Stimulated activated CD4-positive, alpha-beta T cell treated with anti-CD3 and anti-CD28 coated beads, TNF-alpha, amount 100 ng/mL, for 48 hours (primary cell): ENCODE results near the gene STYXL1.
"Not testable (repeated sequence)": the region's sequence is repeated elsewhere in the genome, so short reads cannot be mapped to it uniquely, and the experiment has no call there.

Experiments
- DNase-seq, 3 donors: peaks; one replicate each; pipeline ENCODE4 v3.0.0-alpha.2; 2020; ENCODE audit warnings: low read depth in 3 of 3

The STYXL1 gene

DNA sequence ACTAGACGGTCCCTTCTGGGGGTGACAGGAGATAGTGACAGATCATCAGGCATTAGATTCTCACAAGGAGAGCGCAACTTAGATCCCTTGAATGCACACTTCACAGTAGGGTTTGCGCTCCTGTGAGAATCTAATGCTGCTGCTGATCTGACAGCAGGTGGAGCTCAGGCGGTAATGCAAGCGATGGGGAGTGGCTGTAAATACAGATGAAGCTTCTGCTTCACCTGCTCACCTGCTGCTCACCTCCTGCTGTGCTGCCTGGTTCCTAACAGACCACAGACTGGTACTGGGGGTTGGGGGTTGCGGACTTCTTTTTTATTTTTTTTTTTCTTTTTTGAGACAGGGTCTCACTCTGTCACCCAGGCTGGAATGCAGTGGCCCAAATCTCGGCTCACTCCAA lies 18.1 kb downstream of the STYXL1 start:
- DNase-seq = not testable (repeated sequence)

DNA sequence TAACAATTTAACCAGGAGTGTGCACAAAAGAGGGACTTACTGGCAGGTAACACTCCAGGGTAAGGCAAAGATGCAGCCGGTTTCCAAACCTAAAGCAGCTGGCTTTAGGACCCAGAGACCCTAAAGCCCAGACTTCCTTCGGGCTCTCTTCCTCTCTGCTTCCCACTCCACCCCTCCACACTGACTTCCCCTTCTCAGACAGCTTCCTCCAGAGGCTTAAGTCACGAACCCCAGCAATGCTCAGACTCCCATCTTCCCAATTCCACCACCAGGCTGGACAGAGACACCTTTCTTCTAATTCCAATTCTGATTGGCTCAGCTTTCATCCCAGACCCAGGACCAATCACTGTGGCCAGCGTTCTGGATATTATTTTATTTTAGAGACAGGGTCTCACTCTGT lies 24.8 kb downstream of the STYXL1 start:
- DNase-seq = no peak

DNA sequence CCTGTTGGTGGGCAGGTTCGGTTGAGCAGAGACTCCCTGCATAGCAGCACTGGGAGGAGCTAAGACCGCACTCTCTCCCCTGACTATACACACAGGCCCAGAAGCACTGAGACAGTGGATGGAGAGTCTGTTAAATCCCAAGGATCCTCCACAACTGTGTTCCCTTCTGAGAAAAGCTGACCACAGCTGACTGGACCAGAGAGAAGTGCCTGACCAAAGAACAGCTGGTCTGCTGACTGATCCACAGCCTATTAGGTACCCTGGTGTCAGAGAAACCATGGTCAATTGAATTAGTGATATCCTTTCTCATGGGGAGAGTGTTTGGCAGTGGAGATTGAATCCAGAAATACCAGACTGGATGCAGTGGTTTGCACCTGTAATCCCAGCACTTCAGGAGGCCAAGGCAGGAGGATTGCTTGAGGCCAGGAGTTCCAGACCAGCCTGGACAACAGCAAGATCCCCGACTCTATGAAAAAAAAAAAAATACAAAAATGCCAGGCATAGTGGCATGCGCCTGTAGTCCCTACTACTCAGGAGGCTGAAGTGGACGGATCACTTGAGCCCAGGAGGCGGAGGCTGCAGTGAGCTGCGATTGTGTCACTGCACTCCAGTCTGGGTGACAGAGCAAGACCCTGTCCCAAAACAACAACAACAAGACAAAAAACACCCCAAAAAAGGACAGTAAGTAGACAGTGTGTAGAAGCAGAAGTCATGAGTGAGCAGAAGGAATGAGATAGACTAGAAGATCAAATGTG lies 25.6 kb downstream of the STYXL1 start:
- DNase-seq = no peak

DNA sequence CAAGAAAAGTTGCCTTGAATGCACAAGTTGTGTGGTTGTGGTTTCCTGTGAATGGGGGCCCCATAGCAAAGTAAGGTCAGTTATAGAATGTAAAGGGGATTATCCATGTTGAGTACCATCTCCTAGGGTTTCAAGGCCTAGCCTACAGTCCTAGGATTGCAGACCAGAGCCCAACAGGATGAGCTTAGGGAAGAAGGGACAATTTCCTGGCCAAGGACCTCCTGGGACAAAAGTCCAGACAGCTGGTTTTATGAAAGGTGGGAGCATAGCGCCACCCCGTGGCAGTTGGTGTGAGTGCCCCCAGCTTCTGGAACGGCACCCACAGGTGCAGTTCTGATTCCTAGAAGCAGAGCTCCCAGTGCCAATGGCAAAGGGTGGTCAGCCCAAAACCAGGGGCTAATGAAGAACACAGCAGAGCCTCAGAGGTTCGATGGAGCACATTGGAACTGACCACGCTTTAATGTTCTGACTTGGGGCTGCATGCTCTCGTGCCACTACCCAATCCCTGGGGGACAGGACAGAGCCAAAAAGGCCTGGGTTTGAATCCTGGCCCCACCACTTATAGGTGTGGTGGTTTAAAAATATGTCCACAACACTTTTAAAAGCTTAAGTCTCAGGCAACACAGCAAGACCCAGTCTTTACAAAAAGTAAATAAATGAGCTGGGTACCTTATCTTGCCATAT lies 27.6 kb downstream of the STYXL1 start:
- peak; percentile 40 to 67 (median 52) for DNase-seq

DNA sequence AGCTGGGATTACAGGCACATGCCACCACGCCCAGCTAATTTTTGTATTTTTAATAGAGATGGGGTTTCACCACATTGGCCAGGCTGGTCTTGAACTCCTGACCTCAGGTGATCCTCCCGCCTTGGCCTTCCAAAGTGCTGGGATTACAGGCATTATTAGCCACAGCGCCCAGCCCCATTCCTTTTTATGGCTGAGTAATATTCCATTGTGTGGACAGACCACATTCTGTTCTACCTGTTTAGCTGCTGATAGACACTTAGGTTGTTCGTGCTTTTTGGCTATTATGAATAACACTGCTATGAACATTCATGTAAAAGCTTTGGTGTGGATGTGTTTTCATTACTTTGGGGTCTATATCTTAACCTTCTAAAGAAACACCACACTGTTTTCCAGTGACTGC lies 29.3 kb downstream of the STYXL1 start:
- DNase-seq = not testable (repeated sequence)

DNA sequence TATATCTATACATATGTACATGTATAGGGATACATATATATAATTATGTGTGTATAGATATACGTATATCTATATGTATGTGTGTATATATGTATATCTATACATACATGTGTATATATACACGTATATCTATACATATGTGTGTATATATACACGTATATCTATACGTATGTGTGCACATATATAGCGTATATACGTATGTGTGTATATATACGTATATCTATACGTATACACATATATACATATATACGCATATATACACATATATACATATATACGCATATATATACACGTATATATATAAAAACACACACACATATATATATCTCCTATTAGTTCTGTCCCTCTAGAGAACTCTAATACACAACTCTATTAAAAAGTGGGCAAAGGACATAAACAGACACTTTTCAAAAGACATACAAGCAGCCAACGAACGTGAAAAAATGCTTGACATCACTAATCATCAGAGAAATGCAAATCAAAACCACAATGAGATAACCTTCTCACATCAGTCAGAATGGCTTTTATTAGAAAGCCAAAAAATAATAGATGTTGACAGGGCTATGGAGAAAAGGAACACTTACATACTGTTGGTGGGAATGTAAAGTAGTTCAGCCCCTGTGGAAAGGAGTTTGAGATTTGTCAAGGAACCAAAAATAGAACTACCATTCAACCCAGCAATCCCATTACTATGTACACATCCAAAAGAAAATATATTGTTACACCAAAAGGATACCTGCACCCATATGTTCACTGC lies 31.4 kb downstream of the STYXL1 start:
- DNase-seq = no peak

DNA sequence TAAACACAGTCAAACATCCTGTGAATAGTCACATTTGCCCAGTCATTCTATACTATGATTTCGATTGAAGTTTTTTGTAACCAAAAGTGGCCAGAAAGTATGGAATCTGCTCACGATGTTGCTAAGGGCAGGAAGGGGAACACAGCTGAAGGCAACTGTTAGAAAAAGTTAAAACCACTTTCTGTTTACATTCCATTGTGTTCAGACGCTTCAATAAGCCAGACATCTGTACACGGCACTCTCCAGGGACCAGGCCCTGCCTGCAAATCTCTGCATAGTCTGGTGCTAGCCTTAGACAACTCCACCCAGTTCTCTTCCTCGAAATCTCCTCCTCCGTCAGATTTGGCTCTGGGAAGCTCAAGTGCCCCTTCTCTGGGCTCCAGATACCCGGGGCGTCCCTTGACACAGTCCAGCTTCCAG lies 36.3 kb downstream of the STYXL1 start:
- DNase-seq = no peak

DNA sequence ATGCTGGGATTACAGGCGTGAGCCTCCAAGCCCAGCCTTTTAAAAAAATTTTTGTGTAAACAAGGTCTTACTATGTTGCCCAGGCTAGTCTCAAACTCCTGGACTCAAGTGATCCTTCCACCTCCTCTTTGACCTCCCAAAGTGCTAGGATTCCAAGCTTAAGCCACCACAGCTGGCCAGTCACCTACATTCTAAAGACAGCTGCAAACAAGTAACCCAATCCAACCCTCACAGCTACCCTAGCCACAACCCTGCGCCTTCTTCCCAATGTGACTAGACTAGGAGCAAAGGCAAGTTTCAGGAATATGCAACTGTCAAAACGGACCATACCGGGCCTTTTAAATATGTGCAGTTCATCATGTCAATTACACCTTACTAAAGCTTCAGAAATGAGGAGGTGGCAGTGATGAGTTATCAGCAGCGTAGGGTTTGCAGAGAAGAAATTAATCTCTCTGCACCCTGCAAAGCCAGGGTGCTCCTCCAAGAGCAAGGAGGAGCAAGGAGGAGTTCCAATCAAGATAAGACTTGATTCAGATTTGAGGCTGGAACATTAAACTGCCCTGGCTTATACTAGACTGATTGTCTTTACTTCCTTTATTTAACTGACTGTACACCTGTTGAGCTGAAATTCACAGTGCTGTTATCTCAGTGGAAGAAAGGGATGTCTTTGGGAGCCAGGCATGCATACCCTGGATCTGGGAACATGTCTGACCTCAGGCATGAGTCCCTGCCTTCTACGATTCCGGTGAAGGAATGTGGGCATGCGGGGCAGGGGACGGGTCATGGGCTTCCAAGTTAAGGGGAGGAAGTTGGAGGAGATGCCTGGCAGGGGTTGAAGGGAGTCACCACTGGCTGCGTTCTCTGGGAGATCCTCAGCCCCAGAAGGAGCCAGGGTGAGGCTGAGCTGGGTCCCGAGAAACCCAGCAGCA lies 37.9 kb downstream of the STYXL1 start:
- DNase-seq = no peak

DNA sequence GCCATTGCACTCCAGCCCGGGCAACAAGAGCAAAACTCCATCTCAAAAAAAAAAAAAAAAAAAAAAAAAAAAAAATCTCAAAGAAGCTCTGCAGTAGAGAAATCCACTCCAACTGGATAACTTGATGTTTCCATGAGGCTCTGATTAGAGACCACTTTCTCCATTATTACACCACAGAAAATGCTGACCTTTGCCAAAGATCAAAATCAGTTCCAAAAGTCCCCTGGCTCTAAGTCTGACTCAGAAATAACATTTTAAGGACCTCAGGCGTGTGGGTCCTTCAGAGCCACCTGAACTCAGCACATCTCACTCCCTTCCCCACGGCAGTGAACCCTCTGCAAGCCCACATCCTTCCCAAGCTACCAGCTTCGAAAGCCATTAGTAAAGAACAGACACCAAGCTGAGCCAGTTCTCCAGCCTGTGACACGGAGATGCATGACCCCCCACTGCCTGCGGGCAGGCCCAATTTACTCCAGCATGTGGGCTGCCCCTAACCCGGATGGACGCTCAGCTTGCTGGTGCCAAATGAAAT lies 39.6 kb downstream of the STYXL1 start:
- no peak for DNase-seq

DNA sequence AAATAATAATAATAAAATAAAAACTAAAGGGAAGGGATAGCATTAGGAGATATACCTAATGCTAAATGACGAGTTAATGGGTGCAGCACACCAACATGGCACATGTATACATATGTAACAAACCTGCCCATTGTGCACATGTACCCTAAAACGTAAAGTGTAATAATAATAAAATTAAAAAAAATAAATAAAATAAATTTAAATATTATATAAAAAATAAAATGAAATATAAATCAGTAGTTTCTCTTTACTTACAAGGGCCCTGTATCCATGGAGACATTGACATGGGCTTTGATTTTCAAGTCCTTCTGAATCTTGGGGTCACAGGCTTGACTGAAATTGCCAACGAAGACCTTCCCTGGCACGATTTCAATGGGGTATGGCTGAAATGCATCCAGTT lies 42.8 kb downstream of the STYXL1 start:
- DNase-seq = not testable (repeated sequence)

DNA sequence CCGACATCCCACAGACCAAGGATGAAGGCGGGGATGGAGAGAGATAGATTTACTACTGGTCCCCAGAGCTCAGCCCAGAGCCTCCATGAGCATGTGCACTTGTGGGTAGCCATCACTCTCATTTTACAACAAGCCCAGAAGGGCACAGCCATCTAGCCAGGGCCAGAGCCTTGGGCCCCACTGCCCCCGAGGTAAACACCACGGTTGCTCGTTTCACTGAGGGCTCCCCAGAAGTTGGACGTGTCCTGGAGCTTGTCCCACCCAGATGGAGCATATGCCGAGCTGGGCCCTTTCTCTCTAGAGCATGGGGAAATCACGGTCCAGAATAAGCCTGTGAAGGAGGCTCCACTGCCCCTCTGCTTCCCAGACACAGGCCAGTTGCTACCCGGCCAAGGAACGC lies 44.4 kb downstream of the STYXL1 start:
- no peak for DNase-seq

DNA sequence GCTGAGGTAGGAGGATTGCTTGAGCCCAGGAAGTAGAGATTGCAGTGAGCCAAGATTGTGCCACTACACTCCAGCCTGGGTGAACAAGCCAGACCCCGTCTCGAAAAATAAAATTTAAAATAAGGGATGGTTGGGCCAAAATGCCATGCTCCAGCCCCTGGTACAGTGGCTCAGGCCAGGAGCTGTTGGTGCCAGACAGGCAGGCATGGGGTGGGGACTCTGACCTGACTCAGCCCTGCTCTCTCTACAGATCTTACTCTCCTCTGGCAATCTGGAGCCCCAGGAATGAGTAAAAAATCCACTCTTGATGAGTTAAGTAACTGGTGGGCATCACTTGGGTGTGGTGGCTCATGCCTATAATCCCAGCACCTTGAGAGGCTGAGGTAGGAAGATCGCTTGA lies 45.0 kb downstream of the STYXL1 start:
- DNase-seq = no peak

DNA sequence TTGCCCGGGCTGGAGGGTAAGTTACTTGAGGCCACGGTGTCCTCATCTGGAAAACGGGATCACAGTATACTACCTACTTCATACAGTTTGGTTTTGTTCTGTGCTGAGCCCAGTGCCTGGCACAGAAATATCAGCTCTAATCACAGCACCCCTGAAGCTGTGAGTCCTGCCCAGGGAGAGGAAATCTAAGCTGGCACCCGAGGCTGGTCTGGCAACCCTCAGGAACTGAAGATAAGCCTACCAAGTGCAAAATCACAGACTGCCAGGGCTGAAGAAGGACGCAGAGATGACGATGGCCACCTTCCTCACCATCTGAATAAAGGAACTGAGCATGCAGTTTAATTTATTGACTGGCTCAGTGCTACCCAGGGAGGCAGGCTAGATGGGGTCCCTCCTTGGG lies 45.7 kb downstream of the STYXL1 start:
- DNase-seq = no peak

DNA sequence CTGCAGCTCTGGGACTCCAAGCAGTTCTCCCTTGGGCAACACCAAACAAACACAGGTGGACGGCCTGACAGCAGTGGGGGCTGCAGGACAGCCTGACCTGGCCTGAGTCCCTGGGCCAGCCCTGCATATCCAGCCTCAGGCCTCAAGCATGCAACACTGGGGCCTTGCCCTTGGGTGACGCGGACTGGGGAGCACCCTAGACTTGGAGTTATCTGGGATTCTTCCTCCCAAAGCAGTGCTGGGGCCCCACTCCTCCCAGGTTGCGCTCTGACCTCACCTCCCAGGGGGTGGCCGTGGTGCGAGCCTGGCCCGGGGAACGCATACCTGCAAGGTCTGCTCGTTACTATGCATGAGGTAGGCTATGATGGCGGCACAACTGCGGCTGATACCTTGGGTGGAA lies 47.2 kb downstream of the STYXL1 start:
- no peak for DNase-seq

DNA sequence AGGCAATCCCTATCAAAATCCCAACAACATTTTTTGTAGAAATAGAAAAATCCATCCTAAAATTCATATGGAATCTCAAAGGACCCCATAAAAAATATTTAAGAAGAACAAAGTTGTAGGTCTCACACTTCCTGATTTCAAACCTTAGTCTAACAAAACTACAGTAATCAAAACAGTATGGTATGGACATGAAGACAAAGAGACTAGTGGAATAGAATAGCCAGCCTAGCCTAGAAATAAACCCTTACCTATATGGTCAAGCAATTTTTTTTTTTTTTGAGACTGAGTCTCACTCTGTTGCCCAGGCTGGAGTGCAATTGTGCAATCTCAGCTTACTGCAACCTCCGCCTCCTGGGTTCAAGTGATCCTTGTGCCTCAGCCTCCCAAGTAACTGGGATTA lies 49.8 kb downstream of the STYXL1 start:
- DNase-seq = no peak

DNA sequence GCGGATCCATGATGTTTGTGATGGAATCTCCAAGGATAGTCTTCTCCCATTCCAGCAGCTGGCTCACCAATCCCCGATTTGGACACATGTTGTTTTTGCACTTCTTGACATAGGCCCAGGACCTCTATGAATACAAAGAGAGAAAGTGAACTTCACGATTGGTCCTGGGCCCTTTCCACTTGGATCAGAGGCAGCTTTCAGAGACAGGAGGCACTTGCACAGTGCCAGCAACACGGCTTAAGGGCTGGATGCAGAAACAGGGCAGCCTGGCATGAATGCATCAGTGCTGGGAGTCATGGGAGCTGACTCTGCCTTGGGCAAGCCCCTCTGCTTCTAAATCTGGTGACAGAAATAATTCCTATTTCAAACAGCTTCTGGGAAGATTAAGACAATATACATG lies 51.3 kb downstream of the STYXL1 start:
- no peak for DNase-seq

DNA sequence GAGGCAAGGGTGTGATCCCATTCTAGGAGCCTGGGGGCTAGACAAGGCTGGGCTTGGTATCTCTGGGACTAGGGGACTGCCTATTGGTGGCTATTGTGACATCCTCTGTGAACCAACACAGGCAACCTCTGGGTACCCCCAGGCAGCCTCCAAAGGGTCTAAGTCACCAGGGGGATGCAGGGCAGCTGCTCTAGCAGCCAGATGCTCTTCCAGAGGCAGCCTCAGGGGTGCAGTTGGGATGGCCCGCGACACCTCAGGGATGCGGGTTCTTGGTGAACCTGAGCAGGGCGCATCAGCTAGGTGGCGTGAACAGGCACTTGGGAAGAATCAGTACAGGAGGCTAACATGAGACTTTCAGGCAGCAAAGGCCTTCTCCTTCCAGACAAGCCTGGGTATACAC lies 51.8 kb downstream of the STYXL1 start:
- no peak for DNase-seq

DNA sequence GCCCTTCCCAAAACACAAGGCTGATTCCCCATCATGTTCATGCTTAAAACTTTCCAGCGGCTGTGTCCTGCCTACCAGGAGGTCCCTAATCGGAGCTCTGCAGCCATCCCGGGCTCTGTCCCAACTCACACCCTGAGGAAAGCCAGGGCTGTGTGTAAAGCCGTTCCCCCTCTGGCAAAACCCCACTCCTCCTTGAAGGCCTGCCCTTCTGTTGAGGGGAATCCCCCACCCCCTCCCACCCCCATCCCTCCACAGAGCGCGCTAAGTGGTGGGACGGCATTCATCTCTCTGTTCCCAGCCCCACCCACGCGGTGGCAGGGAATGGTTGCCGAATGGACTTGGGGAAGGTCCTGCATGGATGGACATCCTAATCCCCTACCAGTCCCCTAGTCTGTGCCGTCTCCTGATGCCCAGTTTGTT lies 52.7 kb downstream of the STYXL1 start:
- DNase-seq = no peak

DNA sequence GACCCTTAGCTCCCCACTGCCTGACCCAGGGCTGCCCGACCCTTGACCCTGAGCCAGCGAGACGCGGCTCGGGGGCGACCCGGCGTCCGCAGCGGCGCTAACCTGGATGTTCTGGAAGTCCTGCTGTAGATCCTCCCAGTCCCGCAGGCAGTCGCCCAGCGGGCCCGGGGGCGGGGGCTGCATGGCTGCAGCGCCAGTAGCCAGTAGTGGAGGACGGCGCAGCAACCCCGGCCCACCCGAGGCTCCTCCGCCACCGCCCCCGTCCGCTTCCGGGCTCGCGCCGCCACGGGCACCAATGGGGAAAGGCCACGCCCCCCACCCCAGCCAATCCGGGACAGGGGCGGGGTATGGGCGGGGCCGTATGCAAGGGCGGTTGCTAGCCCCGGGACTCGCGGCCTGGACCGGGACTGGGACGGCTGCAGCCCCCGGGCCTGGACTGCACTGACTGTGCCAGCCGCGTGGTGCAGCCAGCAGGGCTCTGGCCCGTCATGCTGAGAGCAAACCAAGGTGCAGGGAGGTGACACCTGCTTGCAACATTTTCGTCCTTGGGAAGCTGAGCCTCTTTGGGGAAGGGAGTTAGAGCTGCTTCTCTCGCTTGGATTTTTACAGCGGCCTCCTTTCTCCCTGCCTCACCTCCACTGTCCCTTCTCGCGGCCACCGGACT lies 53.3 kb downstream of the STYXL1 start, which contains the start of gene TMEM120A:
TMEM120A (minus strand) TSS at position 208 of the 664 bp plus-strand sequence; CDS start at position 183, 25 bp downstream.
- peak; percentile 81 to 99 (median 88) for DNase-seq

DNA sequence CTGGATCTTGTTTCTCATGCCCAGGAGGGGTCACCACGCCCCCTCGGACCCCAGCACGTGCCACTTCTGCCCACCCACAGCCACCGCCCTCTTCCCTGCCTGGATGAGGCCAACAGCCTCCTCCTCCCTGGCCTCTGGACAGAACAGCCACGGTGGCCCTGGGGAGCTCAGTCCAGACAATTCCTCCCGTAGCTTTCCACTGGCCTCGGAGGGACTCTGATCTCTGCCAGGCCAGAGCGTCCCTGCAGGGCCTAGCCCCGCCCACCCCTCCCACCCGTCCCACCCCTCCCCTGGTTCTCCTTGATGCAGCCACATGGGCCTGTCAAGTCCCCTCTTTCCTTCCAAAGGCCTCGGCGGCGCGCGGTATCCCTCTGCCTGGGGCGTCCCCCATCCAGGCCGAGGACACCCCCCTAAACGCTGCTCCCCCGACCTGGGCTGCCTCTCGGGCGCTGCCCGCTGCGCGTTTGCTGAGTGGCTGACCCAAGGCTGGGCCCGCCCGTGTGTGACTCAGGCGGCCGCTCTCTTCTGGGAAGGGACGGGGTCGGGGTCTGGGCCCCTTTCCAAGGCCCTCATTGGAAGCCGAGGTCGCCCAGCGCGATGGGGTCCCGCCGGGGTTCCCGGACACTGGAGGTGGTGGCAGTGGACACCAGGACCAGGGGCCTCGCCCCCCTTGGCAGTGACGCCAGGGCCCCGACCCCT lies 54.0 kb downstream of the STYXL1 start:
- no peak for DNase-seq
